GM12864 (cell line): ENCODE data around the gene SLC9C1.

Experiments used
- DNase-seq: peaks from one replicate; pipeline ENCODE4 v3.0.0-alpha.2; 2011; ENCODE audit warnings: low read depth
- H3K4me3 ChIP-seq: 2 replicates; pipeline ENCODE4 v1.5.1; 2011; ENCODE audit warnings: mild to moderate bottlenecking, low read depth, low read length, control low read depth
- TF ChIP-seq, protein P1 (sequence below): IDR thresholded peaks from 2 replicates; pipeline ENCODE4 v1.5.1; 2011; ENCODE audit warnings: low read depth, mild to moderate bottlenecking, moderate library complexity, low read length, control low read depth, inconsistent platforms; ENCODE audit errors: missing control alignments

Gene SLC9C1

GRCh38 chr3:112128843-112129727, 164.9 kb downstream of the SLC9C1 start:
- DNase-seq, result peak; percentile 78
- peak overlapping the region; percentile 68 for H3K4me3 ChIP-seq
- TF ChIP-seq, protein P1, sequence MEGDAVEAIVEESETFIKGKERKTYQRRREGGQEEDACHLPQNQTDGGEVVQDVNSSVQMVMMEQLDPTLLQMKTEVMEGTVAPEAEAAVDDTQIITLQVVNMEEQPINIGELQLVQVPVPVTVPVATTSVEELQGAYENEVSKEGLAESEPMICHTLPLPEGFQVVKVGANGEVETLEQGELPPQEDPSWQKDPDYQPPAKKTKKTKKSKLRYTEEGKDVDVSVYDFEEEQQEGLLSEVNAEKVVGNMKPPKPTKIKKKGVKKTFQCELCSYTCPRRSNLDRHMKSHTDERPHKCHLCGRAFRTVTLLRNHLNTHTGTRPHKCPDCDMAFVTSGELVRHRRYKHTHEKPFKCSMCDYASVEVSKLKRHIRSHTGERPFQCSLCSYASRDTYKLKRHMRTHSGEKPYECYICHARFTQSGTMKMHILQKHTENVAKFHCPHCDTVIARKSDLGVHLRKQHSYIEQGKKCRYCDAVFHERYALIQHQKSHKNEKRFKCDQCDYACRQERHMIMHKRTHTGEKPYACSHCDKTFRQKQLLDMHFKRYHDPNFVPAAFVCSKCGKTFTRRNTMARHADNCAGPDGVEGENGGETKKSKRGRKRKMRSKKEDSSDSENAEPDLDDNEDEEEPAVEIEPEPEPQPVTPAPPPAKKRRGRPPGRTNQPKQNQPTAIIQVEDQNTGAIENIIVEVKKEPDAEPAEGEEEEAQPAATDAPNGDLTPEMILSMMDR, result no peak

- H3K4me3 ChIP-seq, result peak overlapping the region; percentile 32; the same call in 1 of the 2 replicates
- no peak for DNase-seq
- TF ChIP-seq, protein P1, result no peak
These were observed 166.2 kb downstream of the SLC9C1 start for GRCh38 chr3:112127522-112128494.

DNA sequence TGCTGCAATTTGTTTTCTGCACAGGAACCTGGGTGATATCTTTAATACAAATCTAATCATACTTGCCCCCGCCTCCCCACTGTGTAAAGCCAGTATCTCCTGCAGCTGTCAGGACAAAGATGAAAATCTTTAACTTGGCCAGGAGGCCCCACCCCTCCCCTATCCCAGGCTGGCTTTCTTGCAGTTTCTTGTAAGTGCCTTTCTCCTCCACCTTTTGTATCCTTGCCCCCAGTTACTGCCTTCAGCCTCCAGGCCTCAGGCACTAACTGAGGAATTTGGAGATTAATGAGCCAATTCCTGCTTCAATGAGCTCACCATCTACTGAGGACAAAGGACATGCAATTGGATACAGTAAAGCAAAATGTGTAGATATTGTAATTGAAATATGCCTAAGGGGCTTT, 167.5 kb downstream of the SLC9C1 start:
- peak overlapping the region; percentile 35; the same call in 1 of the 2 replicates for H3K4me3 ChIP-seq
- no peak for DNase-seq

DNA sequence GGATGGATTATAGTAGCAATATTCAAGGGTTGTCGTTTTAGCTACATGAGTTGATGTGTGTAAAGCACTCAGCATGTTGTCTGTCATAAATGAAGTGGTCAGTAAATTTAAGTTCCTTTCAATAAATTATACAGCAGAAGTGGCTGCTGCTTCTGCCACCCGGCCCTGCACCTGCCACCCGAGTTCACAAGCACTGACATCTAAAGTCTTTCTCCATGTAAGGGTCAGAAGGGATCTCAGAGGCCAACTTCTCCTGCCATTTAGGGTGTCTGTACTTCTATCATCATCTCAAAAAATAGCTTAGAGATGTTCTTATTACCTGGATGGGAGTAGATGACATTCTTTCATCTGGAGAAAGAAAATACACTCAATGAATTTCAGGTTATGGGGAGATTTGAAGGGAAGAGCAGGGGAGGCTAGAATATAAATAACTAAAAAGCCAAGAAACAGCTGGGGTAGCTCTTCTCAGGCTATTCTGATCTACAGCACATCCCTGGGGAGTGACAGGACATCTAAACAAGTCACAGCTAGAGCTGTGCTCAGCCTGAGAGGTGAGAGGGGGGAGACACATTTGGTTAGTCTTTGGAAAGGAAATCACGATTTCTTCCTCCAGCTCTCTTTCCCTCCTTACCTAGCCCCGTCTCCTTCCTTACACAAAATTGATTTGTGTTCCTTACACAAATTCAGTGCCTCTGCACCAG, 169.0 kb downstream of the SLC9C1 start:
- no peak for DNase-seq
- no peak overlapping the region for H3K4me3 ChIP-seq
- TF ChIP-seq, protein P1, result no peak

More for the DNA sequence above, 167.5 kb downstream of the SLC9C1 start:
- TF ChIP-seq, protein P1, result no peak

DNA sequence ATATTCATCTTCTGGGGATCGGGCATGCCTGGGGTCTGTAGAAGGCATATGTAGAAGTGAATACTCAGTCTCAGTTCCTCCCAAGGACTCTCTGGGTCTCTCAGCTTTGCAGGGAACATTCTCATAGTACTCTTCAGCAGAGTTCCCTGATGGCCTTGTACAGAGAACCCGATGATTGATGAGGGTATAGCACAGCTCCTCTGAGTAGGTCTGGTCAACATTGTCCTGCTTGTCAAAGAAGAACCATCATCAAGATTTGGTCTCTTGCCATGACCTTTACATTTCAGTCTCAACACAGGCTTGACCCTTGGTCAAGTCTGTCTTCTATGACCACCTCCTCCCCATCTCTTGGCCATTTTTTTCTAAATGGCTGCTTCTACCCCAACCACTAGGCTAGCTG, 170.5 kb downstream of the SLC9C1 start:
- TF ChIP-seq, protein P1, result no peak
- H3K4me3 ChIP-seq, result no peak overlapping the region
- DNase-seq, result no peak

DNA sequence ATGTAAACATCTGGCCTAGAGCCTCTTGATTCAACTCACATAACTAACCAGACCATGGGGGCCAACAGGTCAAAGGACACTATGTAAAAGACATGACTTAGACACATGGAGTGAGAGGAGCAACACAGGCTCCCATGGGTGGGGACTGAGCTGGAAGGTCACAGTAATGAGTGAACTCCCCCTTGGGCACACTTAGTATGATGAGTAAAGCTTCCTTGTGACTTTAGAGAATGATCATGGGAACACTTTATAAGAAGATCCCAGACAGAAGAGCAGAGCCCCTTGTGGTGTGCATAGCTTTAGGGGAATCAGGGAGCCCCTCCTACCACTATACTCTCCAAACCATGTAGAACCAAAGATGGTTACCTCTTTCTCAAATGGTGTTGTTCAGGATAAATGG, 171.1 kb downstream of the SLC9C1 start:
- no peak for DNase-seq
- TF ChIP-seq, protein P1, result no peak
- H3K4me3 ChIP-seq, result no peak overlapping the region
